Measurements from ENCODE around the gene EIF4B. TPM values are rescaled to one million over a fixed set of nuclear protein-coding genes. Genes with fewer than 3 reads are reported as not detected.

EIF4B gene
- total and polyA plus RNA-seq, 2 of the 8 experiments (the other 6 are each of a cell fraction or from before 2014, with no cell fraction given): 269 to 816 TPM

Small RNA genes within 50 kb of the gene (microRNA-seq; reads per million reads assigned to microRNA genes)
- gene MIR6757 (ENCODE audit: borderline microRNAs expressed in 2 of 2, borderline number of aligned reads in 2 of 2, borderline replicate concordance in 1 of 2): 0 reads per million in 2 experiments

Small RNA genes within 50 kb of the gene (small RNA-seq; reads per million reads assigned to genes)
- gene MIR6757 (ENCODE audit: insufficient read depth): not detected

Other genes starting within 250 kb of the EIF4B start
- not detected in 2 replicates for gene KRT76, start 229.1 kb upstream of the EIF4B start, total RNA-seq (2021; fragmentation: NEBNext Ultra II Directional; extraction: Animal tissue kit (Norgen Biotek cat#: 25700))
- gene KRT76, start 229.1 kb upstream of the EIF4B start, polyA plus RNA-seq (2011; rRNA removed): not detected in 2 replicates
- gene KRT3, start 210.3 kb upstream of the EIF4B start, total RNA-seq (2021; fragmentation: NEBNext Ultra II Directional; extraction: Animal tissue kit (Norgen Biotek cat#: 25700)): not detected in 2 replicates
- not detected in 2 replicates for gene KRT3, start 210.3 kb upstream of the EIF4B start, polyA plus RNA-seq (2011; rRNA removed)
- gene KRT4, start 192.3 kb upstream of the EIF4B start, total RNA-seq (2021; fragmentation: NEBNext Ultra II Directional; extraction: Animal tissue kit (Norgen Biotek cat#: 25700)): not detected in 2 replicates
- gene KRT4, start 192.3 kb upstream of the EIF4B start, polyA plus RNA-seq (2011; rRNA removed): 0.06 TPM in 1 of 2 replicates, not detected in the other
- not detected in 2 replicates for gene KRT79, start 172.1 kb upstream of the EIF4B start, total RNA-seq (2021; fragmentation: NEBNext Ultra II Directional; extraction: Animal tissue kit (Norgen Biotek cat#: 25700))
- gene KRT79, start 172.1 kb upstream of the EIF4B start, polyA plus RNA-seq (2011; rRNA removed): not detected in 2 replicates
- gene KRT78, start 157.5 kb upstream of the EIF4B start, total RNA-seq (2021; fragmentation: NEBNext Ultra II Directional; extraction: Animal tissue kit (Norgen Biotek cat#: 25700)): not detected in 2 replicates
- not detected in 2 replicates for gene KRT78, start 157.5 kb upstream of the EIF4B start, polyA plus RNA-seq (2011; rRNA removed)
- gene KRT8, start 101.4 kb upstream of the EIF4B start, total RNA-seq (2021; fragmentation: NEBNext Ultra II Directional; extraction: Animal tissue kit (Norgen Biotek cat#: 25700)): 283 and 290 TPM in 2 replicates
- 280 and 311 TPM in 2 replicates for gene KRT8, start 101.4 kb upstream of the EIF4B start, polyA plus RNA-seq (2011; rRNA removed)
- 375 and 391 TPM in 2 replicates for gene KRT18, start 57.3 kb upstream of the EIF4B start, total RNA-seq (2021; fragmentation: NEBNext Ultra II Directional; extraction: Animal tissue kit (Norgen Biotek cat#: 25700))
- gene KRT18, start 57.3 kb upstream of the EIF4B start, polyA plus RNA-seq (2011; rRNA removed): 236 and 263 TPM in 2 replicates
- gene TNS2, start 43.6 kb downstream of the EIF4B start, total RNA-seq (2021; fragmentation: NEBNext Ultra II Directional; extraction: Animal tissue kit (Norgen Biotek cat#: 25700)): 4.7 and 5.8 TPM in 2 replicates
- 2.8 and 5.0 TPM in 2 replicates for gene TNS2, start 43.6 kb downstream of the EIF4B start, polyA plus RNA-seq (2011; rRNA removed)
- gene SPRYD3, start 72.9 kb downstream of the EIF4B start, total RNA-seq (2021; fragmentation: NEBNext Ultra II Directional; extraction: Animal tissue kit (Norgen Biotek cat#: 25700)): 6.6 and 6.8 TPM in 2 replicates
- 8.0 and 10.4 TPM in 2 replicates for gene SPRYD3, start 72.9 kb downstream of the EIF4B start, polyA plus RNA-seq (2011; rRNA removed)
- gene IGFBP6, start 91.2 kb downstream of the EIF4B start, total RNA-seq (2021; fragmentation: NEBNext Ultra II Directional; extraction: Animal tissue kit (Norgen Biotek cat#: 25700)): 13.7 and 16.4 TPM in 2 replicates
- 14.7 and 25.3 TPM in 2 replicates for gene IGFBP6, start 91.2 kb downstream of the EIF4B start, polyA plus RNA-seq (2011; rRNA removed)
- not detected in 2 replicates for gene SOAT2, start 97.0 kb downstream of the EIF4B start, total RNA-seq (2021; fragmentation: NEBNext Ultra II Directional; extraction: Animal tissue kit (Norgen Biotek cat#: 25700))
- 0.08 and 0.13 TPM in 2 replicates for gene SOAT2, start 97.0 kb downstream of the EIF4B start, polyA plus RNA-seq (2011; rRNA removed)
- 35.6 and 40.0 TPM in 2 replicates for gene ZNF740, start 174.3 kb downstream of the EIF4B start, total RNA-seq (2021; fragmentation: NEBNext Ultra II Directional; extraction: Animal tissue kit (Norgen Biotek cat#: 25700))
- 7.6 and 8.2 TPM in 2 replicates for gene ZNF740, start 174.3 kb downstream of the EIF4B start, polyA plus RNA-seq (2011; rRNA removed)
- 8.8 and 10.0 TPM in 2 replicates for gene CSAD, start 174.5 kb downstream of the EIF4B start, total RNA-seq (2021; fragmentation: NEBNext Ultra II Directional; extraction: Animal tissue kit (Norgen Biotek cat#: 25700))
- 11.3 and 15.4 TPM in 2 replicates for gene CSAD, start 174.5 kb downstream of the EIF4B start, polyA plus RNA-seq (2011; rRNA removed)
- 0.54 and 1.2 TPM in 2 replicates for gene ITGB7, start 200.8 kb downstream of the EIF4B start, total RNA-seq (2021; fragmentation: NEBNext Ultra II Directional; extraction: Animal tissue kit (Norgen Biotek cat#: 25700))
- 0.25 and 0.35 TPM in 2 replicates for gene ITGB7, start 200.8 kb downstream of the EIF4B start, polyA plus RNA-seq (2011; rRNA removed)
- gene RARG, start 225.8 kb downstream of the EIF4B start, total RNA-seq (2021; fragmentation: NEBNext Ultra II Directional; extraction: Animal tissue kit (Norgen Biotek cat#: 25700)): 68.6 and 68.9 TPM in 2 replicates
- gene RARG, start 225.8 kb downstream of the EIF4B start, polyA plus RNA-seq (2011; rRNA removed): 68.6 and 84.2 TPM in 2 replicates